GM21381 (cell line): Measurements from ENCODE around the gene TMEM186.
"Not testable (repeated sequence)": the region's sequence is repeated elsewhere in the genome, so short reads cannot be mapped to it uniquely, and the experiment has no call there.

Experiments
- ATAC-seq: cut with Tn5 transposase; IDR thresholded peaks from one replicate; pipeline ENCODE4 v1.9.1; 2021; ENCODE audit warnings: mild to moderate bottlenecking, moderate library complexity; ENCODE audit not compliant: unreplicated experiment

TMEM186 gene

DNA sequence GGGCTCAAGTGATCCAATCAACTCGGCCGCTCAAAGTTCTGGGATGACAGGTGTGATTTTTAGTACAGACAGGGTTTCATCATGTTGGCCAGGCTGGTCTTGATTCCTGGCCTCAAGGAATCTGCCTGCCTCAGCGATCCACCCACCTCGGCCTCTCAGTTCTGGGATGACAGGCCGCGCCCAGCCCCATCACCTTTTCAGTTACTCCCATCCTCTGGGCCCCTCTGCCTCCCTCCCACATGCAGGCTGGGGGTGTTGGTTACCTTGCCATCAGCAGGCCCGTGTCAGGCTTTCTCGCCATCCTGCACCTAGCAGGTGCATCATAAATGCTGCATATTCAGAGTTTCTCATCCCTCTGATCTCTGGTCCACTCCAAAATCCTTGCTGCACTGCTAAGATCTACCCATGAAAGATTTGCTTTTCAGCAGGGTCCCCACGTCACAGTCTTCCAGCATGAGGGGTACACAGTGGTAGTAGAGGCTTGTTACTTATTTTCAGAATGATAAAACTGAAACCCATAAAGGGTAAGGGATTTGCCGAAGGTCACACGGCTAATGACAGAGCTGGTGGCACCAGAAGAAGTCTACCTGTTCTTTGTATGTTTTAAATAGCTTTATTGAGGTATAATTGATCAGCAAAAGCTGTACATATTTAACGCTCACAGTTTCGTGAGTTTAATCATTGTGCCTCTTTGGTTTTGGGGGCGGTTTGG lies 16.8 kb upstream of the TMEM186 start:
- no peak for ATAC-seq

DNA sequence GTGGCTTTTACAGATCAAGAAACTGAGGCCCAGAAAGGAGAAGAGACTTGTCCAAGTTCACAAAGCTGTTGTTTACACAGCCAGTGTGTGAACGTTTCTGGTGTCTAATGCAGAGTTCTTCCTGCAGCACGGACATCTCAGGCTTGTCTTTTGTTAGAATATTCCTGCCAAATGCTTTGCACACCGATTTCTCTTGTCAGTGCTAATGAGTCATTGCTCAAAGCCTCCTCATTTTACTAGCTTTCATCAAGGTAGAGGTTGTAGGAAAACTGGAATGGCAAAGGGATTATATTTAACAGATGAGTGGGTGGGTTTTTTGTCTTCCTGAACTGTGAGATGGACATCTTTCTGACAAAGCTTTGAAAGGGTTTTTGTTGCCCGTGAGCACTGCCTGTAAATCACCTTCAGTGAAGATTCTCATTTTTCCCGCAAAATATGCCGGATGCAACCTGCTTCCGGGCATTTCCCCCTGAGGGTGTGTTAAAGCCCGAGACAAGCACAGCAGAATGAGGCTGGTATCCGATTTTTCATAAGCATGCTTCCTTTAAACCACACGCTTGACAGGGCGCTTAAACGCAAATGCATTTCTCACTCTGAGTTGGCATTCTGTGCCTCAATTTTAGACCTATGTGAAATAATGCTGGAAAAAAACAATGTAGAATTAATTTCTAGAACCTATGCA lies 14.9 kb upstream of the TMEM186 start:
- ATAC-seq = no peak

DNA sequence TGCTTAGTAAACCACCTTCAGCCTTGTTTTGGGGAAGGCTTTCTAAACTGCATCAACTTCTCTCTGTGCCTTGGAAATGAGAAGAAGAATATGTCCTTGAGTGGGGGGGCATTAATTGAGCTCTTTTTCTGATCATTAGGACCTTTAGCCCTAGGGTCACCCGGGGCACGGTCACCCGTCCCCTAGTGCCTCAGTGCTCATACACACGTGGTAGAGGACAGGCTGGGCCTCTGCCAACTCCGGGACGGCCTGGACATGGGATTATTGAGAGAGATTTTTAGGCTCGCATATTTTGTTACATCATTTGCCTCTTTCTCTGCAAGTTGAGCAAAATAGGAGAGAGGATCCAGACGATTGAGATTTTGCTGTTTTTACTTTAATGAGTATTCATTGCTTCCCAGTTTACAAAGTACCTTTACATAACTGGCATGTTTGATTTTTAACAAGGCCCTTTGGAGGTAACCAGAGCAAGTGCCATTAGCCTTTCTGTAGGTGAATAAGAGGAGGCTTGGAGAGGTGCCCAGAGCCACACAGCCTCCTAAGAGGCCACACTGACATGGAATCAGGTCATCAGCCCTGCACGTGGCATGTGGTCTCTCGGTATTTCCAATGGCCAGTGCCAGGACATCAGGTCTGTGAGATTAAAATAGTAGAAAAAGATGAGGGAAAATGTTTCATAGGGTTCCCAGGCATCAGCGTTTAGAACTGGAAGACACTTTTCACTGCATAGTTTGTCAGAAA lies 11.3 kb upstream of the TMEM186 start:
- no peak for ATAC-seq

DNA sequence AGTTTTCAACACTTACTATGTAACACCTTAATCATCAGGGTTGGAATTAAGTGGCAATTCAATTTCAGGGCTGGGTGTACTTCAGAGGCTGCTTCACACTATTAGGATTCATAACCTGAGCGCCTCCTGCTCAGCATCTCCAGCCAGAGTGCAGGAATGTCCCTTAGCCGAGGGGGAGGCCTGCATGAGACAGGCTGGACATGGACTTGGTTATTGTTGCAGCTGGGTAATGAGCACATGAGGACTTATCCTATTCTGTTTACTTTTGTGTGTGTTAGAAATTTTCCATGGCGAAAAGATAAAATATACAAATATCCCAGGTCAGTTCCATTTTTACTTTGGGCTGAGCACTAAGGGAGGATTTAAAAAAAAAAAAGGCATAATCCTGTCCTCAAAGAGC lies 10.6 kb upstream of the TMEM186 start:
- ATAC-seq = no peak

DNA sequence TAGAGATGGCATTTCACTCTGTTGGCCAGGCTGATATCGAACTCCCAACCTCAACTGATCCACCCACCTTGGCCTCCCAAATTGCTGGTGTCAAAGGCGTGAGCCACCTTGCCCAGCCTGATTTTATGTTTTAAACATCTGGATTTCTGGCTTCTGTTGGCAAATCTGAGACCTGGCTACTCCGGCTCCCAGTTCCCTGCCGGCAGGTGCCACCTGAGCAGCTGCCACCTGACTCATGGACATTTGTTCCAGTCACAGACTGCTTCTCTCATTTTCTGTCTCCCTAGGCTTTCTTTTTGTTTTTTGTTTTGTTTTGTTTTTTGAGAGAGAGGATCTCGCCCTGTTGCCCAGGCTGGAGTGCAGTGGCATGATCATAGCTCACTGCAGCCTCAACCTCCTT lies 9.8 kb upstream of the TMEM186 start:
- ATAC-seq = no peak

DNA sequence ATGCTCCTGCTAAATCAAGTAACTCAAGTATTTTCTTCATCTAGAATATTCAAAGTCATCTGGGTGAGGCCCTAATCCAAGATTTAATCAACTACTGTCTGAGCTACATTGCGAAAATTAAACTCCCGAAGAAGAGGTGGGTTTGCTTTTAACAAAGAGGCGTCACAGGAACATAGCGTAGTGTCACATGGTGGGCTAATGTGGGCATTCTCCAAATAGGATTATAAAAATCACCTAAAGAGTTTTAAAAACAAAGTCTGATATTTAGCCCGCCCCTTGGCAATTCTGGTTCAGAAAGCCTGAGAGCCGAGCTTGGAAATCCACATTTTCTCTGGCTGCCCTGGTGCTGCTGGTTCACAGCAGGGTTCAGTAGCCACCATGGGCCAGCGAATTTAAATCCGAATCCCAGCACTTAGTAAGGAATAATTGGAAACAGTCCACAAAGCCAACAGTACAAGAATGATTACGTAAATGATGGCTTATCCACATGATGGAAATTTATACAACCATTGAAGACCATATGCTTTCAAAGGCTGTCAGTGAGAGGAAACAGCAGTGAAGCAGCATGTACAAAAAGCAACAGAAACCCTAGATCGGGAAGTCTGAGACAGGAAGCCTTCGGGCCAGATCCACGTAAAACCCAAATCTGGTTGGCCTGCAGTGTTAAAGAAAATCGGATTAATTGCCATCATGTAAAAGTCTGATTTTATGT lies 9.0 kb upstream of the TMEM186 start:
- ATAC-seq = no peak

DNA sequence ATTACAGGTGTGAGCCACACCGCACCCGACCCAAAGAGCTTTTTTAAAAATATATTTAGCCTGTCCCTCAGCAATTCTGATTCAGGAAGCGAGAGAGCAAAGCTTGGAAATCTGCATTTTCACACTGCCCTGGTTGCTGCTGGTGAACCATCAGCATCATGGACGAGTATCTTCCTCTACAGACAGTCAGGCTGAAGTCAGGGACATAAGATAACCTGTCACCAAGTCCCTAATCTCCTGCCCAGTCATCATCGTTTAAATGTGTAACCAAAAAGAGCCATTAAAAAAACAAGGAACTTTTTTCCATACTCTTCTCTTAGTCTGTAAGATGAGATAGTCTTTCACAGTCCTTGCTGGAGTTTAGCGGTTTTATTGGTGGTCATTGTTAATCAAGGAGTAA lies 6.9 kb upstream of the TMEM186 start:
- no peak for ATAC-seq

DNA sequence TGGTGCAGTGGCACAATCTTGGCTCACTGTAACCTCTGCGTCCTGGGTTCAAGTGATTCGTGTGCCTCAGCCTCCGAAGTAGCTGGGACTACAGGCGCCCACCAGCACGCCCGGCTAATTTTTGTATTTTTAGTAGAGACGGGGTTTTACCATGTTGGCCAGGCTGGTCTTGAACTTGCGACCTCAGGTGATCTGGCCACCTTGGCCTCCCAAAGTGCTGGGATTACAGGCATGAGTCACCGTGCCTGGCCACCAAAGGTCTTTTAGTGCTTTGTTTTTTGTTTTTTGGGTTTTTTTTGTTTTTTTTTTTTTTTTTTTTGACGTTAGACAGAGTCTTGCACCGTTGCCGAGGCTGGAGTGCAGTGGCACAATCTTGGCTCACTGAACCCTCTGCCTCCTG lies 6.3 kb upstream of the TMEM186 start:
- not testable (repeated sequence) for ATAC-seq

DNA sequence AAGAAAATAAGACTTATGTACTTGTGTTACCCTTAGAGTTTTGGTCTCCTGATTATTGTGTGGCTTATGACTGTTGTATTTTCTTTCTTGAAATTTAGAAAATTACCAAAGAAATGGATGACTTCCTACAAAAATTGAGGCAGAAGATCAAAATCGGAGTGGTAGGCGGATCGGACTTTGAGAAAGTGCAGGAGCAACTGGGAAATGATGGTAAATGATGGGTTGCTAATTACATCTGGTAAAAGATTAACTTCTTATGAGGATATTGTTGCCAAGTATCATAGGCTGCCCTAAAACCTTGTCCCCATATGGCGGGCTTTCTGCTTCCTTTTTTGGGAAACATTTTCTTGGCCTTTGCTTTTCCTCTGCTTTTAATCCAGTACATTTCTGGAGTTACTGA lies 4.3 kb upstream of the TMEM186 start:
- no peak for ATAC-seq

DNA sequence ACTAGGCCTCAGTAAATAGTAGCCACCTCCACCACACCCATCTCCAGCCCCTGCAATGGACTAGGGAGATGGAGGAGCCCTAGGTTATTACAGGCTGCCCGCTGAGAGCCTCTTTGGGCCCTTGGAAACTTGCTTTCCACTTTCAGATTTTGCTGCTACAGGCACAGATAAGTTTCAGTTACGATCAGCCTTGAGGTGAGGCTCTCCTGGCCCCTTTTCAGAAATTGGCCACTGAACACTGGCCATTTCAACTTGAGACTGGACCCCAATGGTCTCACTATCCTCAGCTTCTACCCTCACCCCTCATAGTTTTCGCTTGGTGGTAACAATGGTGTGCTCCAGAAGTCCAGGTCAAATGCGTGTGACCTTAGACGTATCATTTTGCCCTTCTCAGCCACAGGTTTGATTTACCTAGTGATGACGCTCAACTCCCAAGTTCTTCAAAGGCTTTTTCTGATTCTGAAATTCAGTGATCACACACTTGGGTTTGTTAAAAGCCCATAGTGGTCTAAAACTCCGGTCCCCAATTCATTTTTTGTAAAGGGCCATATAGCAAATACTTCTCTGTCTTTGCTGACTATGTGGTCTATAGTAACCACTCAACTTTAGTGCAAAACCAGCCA lies 1.2 kb upstream of the TMEM186 start:
- no peak for ATAC-seq

DNA sequence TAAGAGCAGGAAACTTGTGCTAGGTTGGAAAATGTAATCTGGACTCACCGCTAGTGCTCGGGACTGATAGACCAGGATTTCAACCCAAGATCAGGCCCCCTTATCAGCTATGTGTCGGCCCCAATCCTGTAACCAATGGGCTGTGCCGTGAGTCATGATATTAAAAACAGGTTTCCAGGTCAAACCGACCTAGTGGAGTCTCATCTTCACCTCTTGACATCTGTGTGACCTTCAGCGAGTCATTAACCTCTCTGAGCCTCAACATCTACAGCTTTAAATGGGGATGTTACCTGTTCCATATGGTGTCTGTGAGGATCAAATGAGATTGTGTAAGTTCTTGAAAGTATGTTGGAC lies 712 bp upstream of the TMEM186 start:
- no peak for ATAC-seq

DNA sequence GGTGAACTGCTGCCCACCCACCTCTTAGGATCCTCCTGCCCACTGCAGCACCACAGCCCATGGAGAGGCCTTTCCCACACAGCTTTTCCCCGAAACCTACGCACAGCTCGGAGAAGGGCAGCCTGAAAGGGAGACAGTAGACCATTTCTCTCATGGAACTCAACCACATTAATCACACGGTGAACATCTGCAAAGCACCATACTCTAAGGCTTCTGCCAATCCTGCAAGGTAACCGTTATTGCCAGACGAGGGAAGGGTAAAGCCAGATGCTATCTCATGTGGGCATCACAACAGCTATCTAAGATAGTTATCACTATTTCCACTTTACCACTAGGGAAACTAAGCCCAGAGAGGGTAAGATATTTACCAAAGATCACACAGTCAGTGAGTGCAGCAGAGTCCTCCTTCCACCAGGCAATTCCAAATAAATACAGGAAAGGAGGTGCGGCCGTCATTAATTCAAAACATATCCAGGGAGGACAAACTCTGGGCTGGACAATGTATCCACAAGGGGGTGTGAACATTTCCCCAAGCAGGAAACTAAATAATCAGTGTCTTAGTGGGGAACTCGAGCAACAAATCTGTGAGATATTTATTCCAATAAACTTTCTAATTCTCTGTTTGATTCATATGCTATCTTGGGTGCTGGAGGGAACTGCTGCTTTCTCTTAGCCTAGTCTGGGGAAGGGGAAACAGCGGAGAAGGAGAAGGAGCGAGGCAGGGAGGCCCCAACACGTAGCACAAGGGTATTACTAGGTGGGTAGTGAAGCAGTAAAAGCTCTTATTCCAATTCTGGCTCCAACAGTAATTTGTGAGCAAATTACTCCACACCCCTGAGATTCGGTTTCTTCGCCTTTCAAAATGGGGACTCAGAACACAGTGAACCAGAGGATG lies 723 bp downstream of the TMEM186 start:
- ATAC-seq = no peak

DNA sequence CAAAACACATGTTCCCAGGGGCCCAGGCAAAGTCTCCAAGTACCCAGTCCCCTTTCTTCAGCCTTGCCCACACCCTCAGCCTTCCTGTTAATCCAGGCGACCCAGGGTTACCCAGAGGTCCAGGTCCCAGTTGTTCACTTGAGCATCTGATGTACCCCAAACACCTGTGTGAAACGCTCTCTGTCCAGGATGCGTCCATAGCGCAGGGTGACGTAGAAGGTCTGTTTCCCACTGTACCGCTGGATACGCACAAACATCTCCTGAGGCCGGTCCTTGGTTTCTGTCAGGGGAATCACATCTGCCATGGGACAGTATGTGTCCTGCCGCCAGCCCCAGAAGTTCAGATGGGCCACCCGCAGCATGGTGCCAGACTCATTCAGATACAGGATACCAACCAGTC lies 1.6 kb downstream of the TMEM186 start:
- ATAC-seq = no peak

DNA sequence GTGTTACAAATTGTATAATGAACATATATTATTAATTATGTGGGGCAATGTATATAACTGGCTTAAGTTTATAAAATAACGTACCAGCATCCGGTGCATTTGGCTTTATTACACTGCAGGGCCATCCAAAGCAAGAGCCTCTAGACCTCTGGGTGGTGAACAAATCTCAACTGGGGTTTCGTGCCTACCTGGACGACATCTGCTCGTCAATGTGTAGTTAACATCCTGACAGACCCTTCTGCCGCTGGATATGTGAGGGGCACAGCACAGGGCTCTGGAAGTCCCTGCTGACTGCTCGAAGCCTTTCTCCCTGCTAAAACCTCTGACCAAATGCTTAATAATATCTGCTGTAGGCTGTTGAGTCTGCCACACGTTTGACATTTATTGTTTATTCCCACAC lies 2.3 kb downstream of the TMEM186 start:
- ATAC-seq = no peak

DNA sequence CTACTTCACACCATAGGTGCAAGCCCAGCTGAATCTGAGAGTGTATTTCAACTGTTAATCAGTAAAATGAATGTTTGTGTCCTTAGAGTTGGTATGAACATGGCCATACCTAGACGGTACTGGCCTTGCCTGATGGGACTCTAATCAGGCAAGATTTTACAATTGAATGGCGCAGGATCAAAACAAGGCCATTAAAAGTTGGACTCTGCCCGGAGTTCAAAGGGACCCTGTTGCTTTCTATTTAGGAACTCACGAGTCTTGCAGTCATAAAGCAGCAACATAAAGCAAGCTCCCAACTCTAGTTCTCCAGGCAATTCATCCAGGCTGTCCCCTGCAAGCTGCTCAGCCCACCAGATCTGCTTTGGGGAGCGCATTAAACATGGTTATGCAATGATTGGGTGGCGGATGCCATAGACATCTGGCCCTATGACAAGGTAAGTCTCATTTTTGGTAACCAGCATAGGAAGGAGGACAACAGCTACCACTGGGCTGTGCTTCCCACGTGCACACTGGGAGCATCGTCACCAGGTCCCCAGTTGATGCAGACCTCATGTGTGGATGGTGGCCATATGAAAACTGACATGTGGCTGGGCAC lies 8.8 kb downstream of the TMEM186 start:
- no peak for ATAC-seq

DNA sequence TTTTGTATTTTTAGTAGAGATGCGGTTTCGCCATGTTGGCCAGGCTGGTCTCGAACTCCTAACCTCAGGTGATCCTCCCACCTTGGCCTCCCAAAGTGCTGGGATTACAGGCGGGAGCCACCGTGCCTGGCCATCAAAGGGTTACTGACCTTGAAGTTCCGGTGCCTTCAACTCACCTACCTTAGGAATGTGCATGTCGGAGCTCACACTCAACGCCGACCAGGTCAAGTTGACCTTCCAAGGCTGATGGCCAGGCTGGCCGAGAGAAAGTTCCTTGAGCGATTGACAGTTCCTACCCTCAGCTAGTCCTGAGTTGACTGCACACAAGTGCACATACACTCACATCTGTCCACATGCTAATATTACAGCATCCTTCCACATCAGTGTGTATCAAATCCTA lies 11.1 kb downstream of the TMEM186 start:
- not testable (repeated sequence) for ATAC-seq

DNA sequence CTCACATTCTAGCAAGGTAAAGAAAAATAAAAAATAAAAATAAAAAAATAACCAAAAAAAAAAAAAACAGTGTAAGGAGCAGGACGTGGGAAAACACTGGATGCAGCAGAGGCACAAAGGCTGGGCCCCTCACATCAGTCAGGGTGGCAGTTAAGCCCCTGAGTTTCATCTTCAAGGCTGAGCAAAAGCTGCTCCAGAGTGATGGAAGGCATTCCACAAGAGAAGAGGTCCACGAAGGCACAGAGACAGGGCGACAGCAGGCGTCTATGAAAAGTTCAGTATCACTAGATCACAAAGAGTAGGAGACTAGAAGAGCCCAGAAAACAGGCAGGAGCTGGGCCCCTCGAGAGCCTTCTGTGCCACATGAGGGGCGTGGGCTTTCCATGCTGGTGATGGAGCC lies 12.0 kb downstream of the TMEM186 start:
- no peak for ATAC-seq

DNA sequence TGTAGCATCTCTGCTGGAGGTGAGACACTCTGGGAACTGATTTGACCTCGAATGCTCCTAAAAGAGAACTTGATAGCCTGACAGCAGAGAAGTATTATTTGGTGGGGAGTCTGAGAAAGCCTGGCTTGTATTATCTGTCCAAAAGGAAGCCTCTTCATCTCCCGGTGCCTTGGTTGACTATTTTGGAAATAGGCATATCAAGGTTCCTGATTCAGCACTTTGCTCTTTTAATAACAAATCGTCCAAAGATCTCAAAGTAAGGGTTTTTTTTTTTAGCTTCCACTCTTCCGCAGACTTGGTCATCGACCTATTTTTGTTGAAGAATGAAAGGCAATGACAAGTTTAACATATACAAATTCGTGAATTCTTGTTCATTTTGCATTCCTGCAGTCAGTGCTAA lies 14.8 kb downstream of the TMEM186 start:
- ATAC-seq = no peak

DNA sequence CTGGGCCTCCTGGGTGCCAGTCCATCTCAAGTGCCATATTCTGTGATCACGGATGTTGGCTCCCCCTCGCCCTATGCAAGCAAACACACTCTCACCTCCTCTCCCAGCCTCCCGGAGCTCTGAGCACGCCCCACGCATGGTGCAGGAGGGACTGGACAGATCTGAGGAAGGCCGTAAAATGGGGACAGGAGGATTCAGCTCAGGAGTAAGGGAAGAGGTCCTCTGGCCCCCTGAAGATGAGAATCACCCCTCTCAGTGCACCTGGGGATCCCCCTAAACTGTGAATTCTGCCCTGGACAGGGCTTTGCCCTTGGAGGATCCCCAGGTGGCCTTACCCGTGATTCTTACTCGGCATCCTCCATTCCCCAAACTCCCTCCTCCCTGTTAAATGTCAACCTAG lies 15.6 kb downstream of the TMEM186 start:
- no peak for ATAC-seq

DNA sequence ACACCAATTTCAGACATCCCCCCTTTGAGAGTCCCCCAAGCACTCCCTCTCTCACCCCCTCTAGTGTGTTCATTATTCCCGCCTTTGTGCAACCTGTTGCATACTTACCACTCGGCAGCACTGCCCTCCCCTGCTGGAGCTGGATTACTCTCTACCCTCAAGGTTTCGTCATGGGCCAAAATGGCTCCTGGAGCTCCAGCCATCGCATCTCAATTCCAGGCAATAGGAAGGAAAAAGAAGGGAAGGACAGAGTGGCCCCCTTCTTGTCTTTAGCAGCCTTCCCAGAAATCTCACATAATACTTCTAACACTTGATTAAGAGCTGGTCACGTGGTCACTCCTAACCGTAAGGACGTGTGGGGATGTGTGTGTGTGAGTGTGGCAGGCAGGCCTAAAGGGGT lies 20.2 kb downstream of the TMEM186 start:
- no peak for ATAC-seq
